COLO829 (cell line): ENCODE results near the gene PRKCQ.
A peak's percentile ranks its signal among the peaks of the same experiment; 100 is the strongest.
"Not testable (repeated sequence)": the region's sequence is repeated elsewhere in the genome, so short reads cannot be mapped to it uniquely, and the experiment has no call there.

Experiments used
- DNase-seq: peaks from one replicate; pipeline ENCODE4 v3.0.0; 2012; ENCODE audit warnings: low spot score

PRKCQ gene

DNA sequence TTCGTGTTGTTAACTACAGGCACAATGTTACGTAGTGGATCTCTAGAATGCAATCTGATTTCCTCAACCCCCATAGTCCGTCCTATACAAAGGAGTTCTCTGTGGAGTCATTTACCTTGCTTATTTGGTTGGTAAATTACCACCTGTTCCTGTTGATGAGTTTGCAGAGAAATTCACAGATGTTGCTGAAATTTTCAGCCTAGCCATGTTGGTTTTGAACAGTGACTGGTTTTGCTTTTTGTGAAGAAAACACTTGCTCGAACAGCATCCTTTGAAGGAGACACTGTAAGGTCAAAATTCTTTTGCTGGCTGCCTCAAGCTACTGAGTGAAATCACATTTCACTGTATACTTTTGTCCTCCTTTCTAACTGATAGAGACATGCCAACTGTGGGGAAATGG lies 15.4 kb upstream of the PRKCQ start:
- no peak for DNase-seq

DNA sequence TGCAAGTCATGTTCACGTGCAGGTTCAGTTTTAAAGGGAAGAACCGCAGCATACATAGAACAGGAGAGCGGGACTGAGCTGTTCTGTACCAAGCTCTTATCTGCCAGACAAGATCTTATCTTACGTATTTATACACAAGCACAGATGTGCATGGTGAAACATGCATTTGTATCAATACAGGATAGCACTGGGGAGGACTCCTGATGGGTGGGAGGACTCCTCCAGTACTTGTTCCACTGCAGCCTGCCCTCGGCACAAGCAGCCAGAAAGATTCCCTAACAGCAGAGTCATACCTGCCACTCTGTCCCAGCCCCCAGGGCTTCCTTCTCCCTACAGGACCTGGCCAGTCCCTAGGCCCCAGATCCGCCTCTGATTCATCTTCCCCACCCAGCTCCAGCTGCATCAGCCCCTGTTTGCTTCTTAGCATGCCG lies 13.2 kb upstream of the PRKCQ start:
- no peak for DNase-seq

DNA sequence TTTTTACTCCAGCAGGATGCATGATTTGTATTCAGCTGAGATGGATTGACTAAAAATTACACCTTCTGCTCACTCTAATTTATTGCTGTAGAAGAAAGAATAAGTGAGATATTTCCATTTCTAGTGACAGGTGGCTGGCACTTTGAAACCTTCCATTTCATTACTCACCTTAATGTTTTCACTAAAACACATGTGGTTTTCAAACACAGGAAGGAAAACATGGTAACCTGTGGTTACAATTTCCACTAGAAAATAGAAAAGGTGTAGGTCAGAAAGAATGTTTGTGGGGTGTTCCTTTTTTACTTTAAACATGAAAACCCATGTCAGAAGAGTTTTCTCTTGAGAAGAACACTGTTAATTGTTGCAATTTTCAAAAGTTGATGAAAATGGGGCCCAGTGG lies 12.0 kb upstream of the PRKCQ start:
- DNase-seq, result no peak

DNA sequence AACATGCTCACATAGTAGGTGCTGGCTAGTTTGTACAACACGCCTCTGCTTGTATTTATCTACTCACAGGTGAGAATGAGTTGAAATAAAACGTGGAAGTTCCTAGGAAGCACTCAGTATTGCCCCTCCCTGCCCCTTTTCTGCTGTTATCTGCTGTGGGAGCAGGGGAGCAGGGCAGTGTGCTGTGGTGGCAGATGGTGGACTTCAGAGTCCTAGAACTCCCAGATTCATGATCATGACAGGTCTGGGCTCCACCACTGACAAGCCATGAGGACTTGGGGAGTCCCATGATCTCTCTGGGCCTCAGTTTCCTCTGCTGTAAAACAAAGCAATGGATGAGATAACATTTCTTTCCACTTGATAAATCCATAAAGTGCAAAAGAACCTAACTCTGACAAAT lies 11.6 kb upstream of the PRKCQ start:
- DNase-seq, result no peak

DNA sequence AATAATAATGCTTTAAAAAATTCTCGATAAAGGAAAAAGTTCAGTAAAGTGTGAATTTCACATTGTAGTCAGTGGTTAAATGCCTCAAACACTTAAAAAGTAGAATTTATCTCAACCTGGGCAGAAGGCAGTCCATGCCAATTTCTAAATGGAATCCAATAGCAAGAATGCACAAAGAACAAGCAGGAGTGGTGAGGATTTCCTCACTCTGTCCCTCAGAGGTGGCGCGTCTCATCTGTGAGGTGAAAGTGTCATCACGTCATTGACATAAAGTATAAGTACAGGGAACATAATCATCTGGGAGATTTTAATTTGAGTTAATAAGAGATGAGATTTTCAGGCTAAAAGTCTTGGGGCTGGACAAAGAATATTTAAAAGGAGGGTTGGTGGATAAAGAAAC lies 10.0 kb upstream of the PRKCQ start:
- no peak for DNase-seq

DNA sequence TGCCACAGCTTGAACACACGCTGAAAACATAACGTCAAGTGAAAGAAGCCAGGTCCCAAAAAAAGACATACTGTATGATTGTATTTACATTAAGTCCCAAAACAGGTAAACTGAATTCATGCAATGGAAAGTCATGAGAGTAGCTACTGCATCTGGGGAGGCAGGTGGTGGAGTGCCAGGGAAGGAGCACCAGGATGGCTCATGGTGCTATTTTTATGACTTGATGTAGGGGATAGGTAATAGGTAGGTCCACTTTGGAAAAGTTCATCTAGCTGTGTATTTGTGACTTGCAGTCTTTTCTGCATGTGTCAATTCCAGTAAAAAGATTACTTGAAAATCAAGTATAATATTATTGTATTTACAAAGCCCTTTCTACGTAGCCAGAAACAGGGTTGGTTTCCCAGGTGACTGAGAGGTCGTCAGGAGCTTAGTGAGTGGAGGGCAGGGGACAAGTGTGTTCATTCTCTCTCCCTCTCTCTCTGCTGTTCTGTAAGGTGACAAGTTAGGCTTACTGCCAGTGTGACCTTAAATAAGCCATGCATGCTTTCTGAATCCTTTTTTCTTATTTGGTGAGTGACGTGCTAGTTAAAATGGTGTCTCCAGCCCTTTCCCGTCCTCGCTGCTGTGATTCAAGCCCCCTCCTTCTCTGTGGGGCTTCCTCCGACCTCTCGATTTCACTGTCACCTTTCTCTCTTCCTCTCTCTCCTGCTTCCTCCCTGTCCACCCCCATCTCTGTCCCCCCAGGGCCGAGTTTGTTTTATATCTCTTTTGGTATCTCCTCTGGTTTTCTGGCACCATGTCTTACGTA lies 9.4 kb upstream of the PRKCQ start:
- DNase-seq, result no peak

DNA sequence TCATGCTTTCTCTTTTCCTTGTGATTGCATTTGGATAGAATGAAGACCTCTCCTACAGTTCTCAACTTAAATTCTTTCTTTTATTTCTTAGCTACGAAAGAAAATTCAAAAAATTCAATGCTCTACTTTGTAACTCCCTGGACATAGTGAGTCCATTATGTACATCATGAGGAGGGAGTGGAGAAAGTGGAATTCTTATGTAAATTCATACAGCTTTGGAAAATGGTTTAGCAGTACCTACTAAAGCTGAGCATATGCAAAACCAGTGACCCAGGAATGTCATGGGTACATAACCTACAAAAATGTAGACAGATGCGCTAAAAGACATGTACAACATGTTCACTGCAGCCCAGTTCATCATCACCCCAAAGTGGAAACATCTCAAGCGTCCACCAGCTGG lies 8.8 kb upstream of the PRKCQ start:
- no peak for DNase-seq

DNA sequence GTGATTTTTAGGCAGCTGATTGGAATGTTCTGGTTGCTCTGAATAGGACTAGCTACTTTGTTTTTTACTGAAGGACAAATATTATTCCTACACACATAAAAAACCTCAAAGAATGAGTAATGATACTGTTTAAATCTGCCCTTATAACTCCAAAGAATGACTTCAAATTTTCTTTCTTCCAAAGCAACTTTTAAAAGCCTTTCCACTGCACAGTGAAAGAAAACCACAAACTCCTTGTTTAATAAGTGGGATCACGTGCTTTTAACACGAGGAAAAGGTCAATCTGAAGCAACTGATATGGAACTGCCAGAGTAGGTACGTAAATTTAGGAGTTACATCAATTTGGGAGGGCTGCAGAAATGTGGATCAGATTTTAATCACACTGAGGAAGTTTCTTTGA lies 8.0 kb upstream of the PRKCQ start:
- DNase-seq, result no peak

DNA sequence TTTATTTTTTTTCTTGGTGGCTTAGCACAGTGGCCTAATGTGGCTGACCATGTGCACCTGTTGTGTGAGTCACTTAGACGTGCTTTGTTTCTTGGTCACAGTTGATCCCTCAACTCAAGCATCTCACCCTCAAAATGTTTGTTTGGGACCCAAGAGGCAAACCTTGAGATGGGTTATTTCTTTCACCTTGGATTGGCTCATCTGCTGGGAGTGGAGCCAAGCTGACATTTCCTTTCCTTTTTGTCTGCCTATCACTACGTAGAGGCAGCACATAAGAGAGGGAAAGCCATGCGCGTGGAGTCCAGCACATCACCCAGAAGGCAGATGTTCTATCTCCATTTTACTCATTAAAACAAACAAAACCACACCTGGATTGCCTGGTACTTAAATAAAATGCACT lies 6.4 kb upstream of the PRKCQ start:
- no peak for DNase-seq

DNA sequence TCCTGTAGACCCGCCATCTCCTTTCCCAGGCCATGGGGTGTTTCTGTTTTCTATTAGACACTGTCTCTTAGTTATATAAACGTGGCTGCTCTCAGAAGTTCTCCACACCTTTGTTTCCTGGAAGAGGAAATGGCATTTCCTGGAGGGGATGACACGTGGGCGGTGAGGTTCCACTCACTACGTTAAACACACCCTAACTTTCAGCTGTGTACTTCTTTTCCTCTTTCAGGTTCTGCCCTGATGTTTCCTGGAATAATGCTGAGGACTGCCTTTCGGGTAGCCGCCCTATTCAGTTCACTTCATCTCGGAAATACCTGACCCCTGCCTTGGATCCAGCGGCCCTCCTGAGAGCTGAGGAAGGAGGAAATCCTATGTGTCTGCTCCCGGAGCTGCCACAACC lies 3.4 kb upstream of the PRKCQ start:
- no peak for DNase-seq

DNA sequence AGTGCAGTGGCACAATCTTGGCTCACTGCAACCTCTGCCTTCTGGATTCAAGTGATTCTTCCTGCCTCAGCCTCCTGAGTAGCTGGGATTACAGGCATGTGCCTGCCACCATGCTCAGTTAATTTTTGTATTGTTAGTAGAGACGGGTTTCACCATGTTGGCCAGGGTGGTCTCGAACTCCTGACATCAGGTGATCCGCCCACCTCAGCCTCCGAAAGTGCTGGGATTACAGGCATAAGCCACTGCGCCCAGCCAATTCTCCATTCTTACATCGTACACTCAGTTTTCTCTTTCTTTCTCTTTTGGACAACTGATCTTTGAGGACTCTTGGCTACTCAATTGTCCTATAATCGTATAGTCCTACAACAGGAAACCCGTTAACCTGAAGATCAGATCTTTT lies 2.8 kb upstream of the PRKCQ start:
- not testable (repeated sequence) for DNase-seq

DNA sequence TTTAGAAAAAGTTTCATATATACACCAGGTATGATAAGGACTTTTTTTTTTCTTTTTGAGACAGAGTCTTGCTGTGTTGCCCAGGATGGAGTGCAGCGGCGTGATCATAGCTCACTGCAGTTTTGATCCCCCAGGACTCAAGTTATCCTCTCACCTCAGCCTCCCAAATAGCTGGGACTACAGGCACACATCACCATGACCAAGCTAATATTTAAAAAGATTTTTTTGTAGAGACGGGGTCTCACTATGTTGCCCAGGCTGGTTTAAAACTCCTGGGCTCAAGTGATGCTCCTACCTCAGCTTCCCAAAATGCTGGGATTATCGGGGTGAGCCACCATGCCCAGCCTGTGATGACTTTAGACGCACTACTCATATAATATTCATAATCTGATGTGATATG lies 2.2 kb upstream of the PRKCQ start:
- no peak for DNase-seq

DNA sequence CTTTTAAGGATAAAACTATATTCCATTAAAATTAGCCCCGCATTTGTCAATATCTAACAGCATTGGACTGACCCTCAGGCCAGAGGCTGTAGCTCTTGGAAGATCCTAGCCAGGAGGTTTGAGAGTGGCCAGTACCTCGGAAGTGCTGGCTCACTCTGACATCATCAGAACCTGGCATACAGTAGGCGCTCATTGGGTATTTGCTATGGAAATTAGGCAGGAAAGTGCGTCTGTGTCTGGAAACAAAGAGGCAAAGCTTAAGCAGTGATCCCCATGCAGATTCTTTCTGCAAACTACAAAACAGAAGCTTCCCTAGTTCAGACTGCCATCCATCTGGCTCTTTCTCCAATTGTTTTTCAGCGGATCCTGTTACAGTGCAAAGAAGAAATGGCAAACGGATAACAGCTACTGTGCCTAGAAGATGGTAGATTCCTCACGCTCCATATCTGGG lies 1.7 kb upstream of the PRKCQ start:
- DNase-seq, result no peak

DNA sequence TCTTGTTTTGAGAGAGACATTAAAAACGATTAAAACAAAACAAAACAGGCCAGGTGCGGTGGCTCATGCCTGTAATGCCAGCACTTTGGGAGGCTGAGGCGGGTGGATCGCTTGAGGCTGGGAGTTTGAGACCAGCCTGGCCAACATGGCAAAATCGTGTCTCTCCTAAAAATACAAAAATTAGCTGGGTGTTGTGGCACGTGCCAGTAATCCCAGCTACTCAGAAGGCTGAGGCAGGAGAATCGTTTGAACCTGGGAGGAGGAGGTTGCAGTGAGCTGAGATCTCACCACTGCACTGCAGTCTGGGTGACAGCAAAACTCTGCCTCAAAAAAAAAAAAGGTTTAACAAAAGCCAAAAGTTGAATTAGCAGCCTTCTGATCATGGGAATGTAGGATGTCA lies 1.1 kb upstream of the PRKCQ start:
- DNase-seq, result not testable (repeated sequence)

DNA sequence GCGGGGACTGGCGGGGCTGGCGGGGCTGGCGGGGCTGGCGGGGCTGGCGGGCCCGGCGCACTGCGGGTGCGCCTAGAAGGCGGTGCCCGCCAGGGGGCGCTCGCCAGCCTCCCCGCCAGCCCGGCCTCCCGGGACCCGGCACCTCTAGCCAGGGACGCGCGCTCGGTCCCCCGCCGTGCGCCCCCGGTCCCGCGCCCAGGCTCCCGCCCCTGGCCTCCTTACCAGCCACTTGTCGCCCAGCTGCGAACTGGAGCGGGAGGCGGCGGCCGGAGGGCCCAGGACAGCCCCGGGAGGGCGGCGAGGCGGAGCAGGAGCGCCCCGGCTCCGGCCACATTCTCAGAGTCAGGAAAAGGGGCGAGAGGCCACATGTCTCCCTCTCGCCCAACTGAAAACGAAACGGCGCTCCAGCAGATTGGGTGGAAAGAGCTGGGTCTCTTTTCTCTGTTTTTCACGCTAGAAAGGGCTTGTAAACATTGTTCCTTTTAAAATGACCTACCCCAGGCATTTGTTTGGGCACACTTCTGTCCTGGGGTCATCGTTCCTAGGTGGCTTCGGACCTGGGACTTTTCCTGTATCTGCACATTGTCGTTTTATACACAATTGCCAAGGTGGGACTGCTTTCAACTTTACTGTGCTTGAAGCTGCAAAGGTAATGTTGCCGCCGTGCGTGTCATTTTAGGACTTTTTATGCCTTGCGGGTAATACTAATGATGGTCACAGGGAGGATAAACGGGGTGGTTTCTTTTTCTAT lies 378 bp upstream of the PRKCQ start:
- peak; percentile 2 for DNase-seq

DNA sequence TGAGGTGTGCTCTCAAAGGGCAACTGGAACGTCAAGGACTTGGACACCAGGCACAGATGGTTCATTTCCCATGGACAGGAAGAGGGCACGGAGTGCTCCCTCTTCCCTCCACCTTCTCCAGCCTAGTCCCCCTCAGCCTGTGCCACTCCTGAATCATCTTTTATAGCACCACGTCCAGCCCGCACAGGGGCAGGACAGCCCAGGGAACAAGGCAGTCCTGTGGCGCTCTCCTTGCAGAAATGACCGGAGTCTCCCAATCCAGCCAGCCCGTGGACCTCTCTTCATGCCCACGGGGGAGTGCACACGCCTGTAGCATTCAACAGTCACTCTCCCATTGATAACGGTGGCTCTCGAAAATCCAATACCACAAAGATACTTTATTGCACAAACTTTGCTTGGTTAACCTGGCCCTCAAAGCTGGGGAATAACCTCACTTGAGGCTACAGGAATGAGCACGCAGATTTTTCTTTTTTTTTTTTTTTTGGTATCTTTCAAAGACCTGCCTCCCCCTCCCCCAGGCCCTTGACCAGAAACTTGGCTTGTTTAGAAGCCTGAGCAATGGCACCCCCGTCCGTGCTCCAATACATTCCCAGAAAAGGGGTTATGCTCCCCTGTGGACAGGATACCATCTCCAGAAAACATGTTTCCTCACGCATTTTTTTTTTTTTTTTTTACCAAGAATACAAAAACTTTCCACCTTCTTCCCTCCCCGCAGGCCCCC lies 733 bp downstream of the PRKCQ start:
- DNase-seq, result no peak

DNA sequence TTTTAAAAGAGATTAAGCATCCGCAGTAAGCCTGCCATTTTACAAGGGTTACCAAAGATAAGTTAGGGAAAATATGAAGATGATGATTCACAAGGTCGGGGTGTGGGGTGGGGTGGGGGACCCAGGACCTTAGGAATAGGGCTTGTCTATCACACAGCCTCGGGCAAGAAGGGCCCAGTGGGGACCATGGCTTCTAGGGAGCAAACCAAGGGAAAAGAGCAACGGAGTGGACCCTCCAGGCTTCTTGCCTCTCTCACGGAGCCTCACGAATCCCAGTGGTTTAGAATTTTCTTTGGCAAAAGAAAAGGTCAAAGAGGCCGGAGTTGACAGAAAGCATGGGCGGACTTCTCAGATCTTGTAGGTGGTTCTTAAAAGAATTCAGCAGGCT lies 1.3 kb downstream of the PRKCQ start:
- DNase-seq, result no peak

DNA sequence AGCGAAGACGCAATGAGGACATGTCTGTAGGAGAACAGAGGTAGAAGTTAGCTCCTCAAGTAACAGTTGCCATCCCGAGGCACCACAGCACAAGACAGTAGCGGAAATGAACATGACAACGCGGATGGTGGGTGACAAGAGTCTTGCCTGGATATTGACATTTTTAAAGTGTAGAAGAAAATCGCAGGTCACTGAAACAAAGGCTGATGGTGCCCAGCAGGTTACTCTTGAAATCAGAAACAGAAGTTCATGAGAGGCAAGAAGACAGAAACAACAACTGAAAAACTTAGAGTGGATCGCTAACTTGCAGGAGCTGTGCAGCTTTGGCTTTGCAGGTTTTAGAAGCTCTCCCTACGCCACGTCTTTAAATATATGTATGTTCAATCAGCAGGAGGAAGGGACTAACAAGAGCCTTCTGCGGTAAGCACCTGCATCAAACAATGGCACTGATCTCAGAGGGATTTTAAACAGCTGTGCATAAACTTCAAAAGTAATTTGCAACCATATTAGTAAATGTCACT lies 1.8 kb downstream of the PRKCQ start:
- DNase-seq, result no peak

DNA sequence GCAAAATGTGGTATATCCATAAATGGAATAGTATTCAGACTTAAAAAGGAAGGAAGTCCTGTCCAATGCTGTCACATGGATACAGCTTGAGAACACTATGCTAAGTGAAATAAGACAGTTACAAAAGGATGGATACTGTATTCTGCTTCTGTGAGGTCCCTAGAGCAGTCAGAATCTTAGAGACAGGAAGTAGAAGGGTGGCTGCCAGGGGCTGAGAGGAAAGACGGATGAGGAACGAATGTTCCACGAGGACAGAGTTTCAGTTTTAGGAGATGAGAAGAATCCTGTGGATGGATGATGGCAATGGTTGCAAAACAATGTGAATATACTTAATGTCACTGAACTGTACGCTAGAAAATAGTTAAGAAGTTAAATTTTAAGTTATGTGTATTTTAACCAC lies 3.8 kb downstream of the PRKCQ start:
- no peak for DNase-seq

DNA sequence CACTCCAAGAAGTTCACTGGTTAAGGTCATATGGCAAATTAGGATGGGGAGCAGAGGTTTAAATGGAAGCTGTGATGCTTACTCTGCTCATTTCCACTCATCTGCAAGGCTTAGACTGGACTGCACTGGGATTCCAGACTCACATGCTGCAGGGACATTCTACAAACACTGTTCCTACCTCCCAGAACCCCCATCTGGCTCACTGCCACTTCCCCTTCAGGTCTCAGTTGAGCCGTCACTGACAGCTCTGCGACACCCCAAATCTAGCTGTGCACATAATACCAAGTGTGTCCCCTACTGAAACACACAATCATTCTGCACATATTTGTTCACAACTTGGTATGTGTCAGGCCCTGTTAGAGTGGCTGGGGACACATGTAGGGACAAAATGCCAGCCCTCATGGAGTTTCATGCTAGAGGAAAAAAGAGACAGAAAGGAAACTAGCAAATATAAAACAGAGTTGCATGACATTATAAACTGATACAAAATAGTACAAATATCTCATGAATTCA lies 5.4 kb downstream of the PRKCQ start:
- DNase-seq, result no peak

DNA sequence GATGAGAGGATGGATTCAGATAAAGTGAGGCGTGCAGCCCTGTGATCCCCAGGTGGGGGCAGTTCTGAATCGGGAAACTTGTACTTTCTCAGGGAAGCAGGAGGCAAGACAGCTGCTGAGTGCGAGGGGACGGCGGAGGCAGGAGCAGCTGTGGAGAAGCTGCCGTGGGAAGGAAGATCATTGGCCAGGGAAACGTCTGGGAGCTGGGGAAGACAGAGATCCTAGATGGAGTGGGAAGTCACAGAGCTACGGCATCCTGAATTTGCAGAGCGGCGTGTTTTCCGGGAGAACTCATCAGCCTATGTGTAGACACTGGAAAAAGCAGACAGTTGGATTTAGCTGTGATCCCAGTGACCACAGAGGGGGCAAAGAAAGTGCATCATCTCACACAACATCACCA lies 9.2 kb downstream of the PRKCQ start:
- DNase-seq, result no peak

DNA sequence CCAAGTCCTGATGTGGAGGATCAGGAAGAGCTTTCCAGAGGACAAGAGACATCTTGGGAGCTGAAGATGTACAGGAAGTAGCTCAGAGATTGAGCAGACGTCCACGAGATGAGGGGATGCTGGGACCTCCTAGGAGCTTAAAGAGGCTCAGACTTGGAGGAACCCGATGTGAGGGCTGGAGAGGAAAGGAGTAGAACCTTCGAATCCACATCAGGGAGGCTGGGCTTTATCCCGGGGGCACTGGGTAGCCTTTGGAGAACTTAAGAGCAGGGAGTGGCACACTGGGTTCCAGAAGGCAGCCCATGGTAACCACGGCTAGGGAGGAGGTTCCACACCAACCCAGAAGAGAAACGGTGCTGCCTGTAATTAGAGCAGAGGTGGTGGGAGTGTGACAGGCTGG lies 10.8 kb downstream of the PRKCQ start:
- no peak for DNase-seq

DNA sequence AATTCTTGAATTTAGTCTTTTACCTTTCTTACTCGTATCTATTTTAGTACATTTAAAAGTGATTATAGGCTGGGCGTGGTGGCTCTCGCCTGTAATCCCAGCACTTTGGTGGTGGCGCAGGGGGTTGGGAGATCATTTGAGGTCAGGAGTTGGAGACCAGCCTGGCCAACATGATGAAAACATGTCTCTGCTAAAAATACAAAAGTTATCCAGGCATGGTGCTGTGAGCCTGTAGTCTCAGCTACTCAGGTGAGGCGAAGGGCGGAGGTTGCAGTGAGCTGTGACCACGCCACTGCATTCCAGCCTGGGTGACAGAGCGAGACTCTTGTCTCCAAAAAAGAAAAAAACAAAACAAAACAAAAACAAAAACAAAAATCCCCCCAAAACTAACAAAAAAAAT lies 12.2 kb downstream of the PRKCQ start:
- DNase-seq, result no peak
